ENCODE data around the gene AK9. TPM values are rescaled to one million over a fixed set of nuclear protein-coding genes. Genes with fewer than 3 reads are reported as not detected.
"Not testable (repeated sequence)": the region's sequence is repeated elsewhere in the genome, so short reads cannot be mapped to it uniquely, and the experiment has no call there.

The AK9 gene
- 1 to 10 TPM; 2.4 to 3.0 TPM for polyA plus RNA-seq

- H3K27ac ChIP-seq (ENCODE audit: low read depth in 2 of 2, low read length in 1 of 2), result peak within 1 kb of the TSS; percentile 86 to 93
- H3K36me3 ChIP-seq (ENCODE audit: control insufficient read depth in 2 of 2, insufficient read depth in 2 of 2, low read length in 1 of 2), result no peaks in the 10 kb centered on the region
- no peaks in the 10 kb centered on the region for H3K27me3 ChIP-seq (ENCODE audit: control insufficient read depth in 1 of 2, insufficient read depth in 2 of 2, low read length in 2 of 2)
- peak within 1 kb of the TSS; percentile 82 to 86 for H3K4me3 ChIP-seq (ENCODE audit: low read depth in 1 of 2, low read length in 2 of 2)
- H3K4me1 ChIP-seq (ENCODE audit: control insufficient read depth in 2 of 2, insufficient read depth in 2 of 2, low read length in 1 of 2), result peaks cover 0 to 3% of the 10 kb centered on the region in 2 donors
- no peaks in the 10 kb centered on the region for H3K9me3 ChIP-seq (ENCODE audit: control insufficient read depth in 2 of 2, insufficient read depth in 1 of 2, low read depth in 1 of 2, low read length in 1 of 2)
- 0 to 1% methylated on average over 47 of the region's 47 CpGs for WGBS, 2 donors
These were observed at the start of gene AK9, which contains the start of gene FIG4 for GRCh38 chr6:109690737-109691621. Gene AK9, minus strand, starts transcription at chr6:109691202. Its CDS starts 15,457 bp downstream, at chr6:109675745. Gene FIG4, plus strand, starts transcription at chr6:109691296. Its CDS starts 140 bp downstream, at chr6:109691436.

- Histone ChIP-seq H3K4me3 (ENCODE audit: low read depth in 1 of 2, low read length in 2 of 2) (no peak overlapping the region), H3K27ac (ENCODE audit: low read depth in 2 of 2, low read length in 1 of 2) (no peak overlapping the region), H3K36me3 (ENCODE audit: control insufficient read depth in 2 of 2, insufficient read depth in 2 of 2, low read length in 1 of 2) (peaks cover 0 to 3% of the 10 kb centered on the region in 2 donors), H3K9me3 (ENCODE audit: control insufficient read depth in 2 of 2, insufficient read depth in 1 of 2, low read depth in 1 of 2, low read length in 1 of 2) (no peaks in the 10 kb centered on the region), H3K4me1 (ENCODE audit: control insufficient read depth in 2 of 2, insufficient read depth in 2 of 2, low read length in 1 of 2) (no peaks in the 10 kb centered on the region), H3K27me3 (ENCODE audit: control insufficient read depth in 1 of 2, insufficient read depth in 2 of 2, low read length in 2 of 2) (no peaks in the 10 kb centered on the region)
- 80 to 81% methylated on average over 7 of the region's 7 CpGs for WGBS, 2 donors
These were observed 49.8 kb upstream of the AK9 start for GRCh38 chr6:109740787-109741186.

GRCh38 chr6:109739686-109740085, 48.7 kb upstream of the AK9 start:
- WGBS, 2 donors, result 88 to 94% methylated on average over 3 of the region's 3 CpGs
- peaks cover 0 to 3% of the 10 kb centered on the region in 2 donors for H3K36me3 ChIP-seq (ENCODE audit: control insufficient read depth in 2 of 2, insufficient read depth in 2 of 2, low read length in 1 of 2)

GRCh38 chr6:109738667-109739066, 47.7 kb upstream of the AK9 start:
- no peak overlapping the region for H3K27ac ChIP-seq (ENCODE audit: low read depth in 2 of 2, low read length in 1 of 2)
- H3K9me3 ChIP-seq (ENCODE audit: control insufficient read depth in 2 of 2, insufficient read depth in 1 of 2, low read depth in 1 of 2, low read length in 1 of 2), result no peaks in the 10 kb centered on the region
- no peaks in the 10 kb centered on the region for H3K27me3 ChIP-seq (ENCODE audit: control insufficient read depth in 1 of 2, insufficient read depth in 2 of 2, low read length in 2 of 2)
- H3K4me1 ChIP-seq (ENCODE audit: control insufficient read depth in 2 of 2, insufficient read depth in 2 of 2, low read length in 1 of 2), result no peaks in the 10 kb centered on the region
- 90 to 96% methylated on average over 2 of the region's 2 CpGs for WGBS, 2 donors
- H3K4me3 ChIP-seq (ENCODE audit: low read depth in 1 of 2, low read length in 2 of 2), result no peak overlapping the region
- H3K36me3 ChIP-seq (ENCODE audit: control insufficient read depth in 2 of 2, insufficient read depth in 2 of 2, low read length in 1 of 2), result peaks cover 0 to 3% of the 10 kb centered on the region in 2 donors

More at GRCh38 chr6:109739686-109740085, 48.7 kb upstream of the AK9 start:
- no peaks in the 10 kb centered on the region for H3K9me3 ChIP-seq (ENCODE audit: control insufficient read depth in 2 of 2, insufficient read depth in 1 of 2, low read depth in 1 of 2, low read length in 1 of 2)
- no peaks in the 10 kb centered on the region for H3K4me1 ChIP-seq (ENCODE audit: control insufficient read depth in 2 of 2, insufficient read depth in 2 of 2, low read length in 1 of 2)
- no peak overlapping the region for H3K27ac ChIP-seq (ENCODE audit: low read depth in 2 of 2, low read length in 1 of 2)
- no peak overlapping the region for H3K4me3 ChIP-seq (ENCODE audit: low read depth in 1 of 2, low read length in 2 of 2)
- no peaks in the 10 kb centered on the region for H3K27me3 ChIP-seq (ENCODE audit: control insufficient read depth in 1 of 2, insufficient read depth in 2 of 2, low read length in 2 of 2)

- H3K4me1 ChIP-seq (ENCODE audit: control insufficient read depth in 2 of 2, insufficient read depth in 2 of 2, low read length in 1 of 2), result no peaks in the 10 kb centered on the region
- H3K27ac ChIP-seq (ENCODE audit: low read depth in 2 of 2, low read length in 1 of 2), result no peak overlapping the region
- H3K4me3 ChIP-seq (ENCODE audit: low read depth in 1 of 2, low read length in 2 of 2), result no peak overlapping the region
- no peaks in the 10 kb centered on the region for H3K27me3 ChIP-seq (ENCODE audit: control insufficient read depth in 1 of 2, insufficient read depth in 2 of 2, low read length in 2 of 2)
- peaks cover 0 to 3% of the 10 kb centered on the region in 2 donors for H3K36me3 ChIP-seq (ENCODE audit: control insufficient read depth in 2 of 2, insufficient read depth in 2 of 2, low read length in 1 of 2)
- 92 to 94% methylated on average over 1 of the region's 1 CpG for WGBS, 2 donors
- H3K9me3 ChIP-seq (ENCODE audit: control insufficient read depth in 2 of 2, insufficient read depth in 1 of 2, low read depth in 1 of 2, low read length in 1 of 2), result no peaks in the 10 kb centered on the region
These were observed 47.3 kb upstream of the AK9 start for GRCh38 chr6:109738255-109738654.

- H3K4me3 ChIP-seq (ENCODE audit: low read depth in 1 of 2, low read length in 2 of 2), result no peak overlapping the region
- H3K27ac ChIP-seq (ENCODE audit: low read depth in 2 of 2, low read length in 1 of 2), result no peak overlapping the region
- 83 to 86% methylated on average over 1 of the region's 1 CpG for WGBS, 2 donors
- H3K4me1 ChIP-seq (ENCODE audit: control insufficient read depth in 2 of 2, insufficient read depth in 2 of 2, low read length in 1 of 2), result no peaks in the 10 kb centered on the region
- H3K27me3 ChIP-seq (ENCODE audit: control insufficient read depth in 1 of 2, insufficient read depth in 2 of 2, low read length in 2 of 2), result no peaks in the 10 kb centered on the region
- no peaks in the 10 kb centered on the region for H3K36me3 ChIP-seq (ENCODE audit: control insufficient read depth in 2 of 2, insufficient read depth in 2 of 2, low read length in 1 of 2)
- no peaks in the 10 kb centered on the region for H3K9me3 ChIP-seq (ENCODE audit: control insufficient read depth in 2 of 2, insufficient read depth in 1 of 2, low read depth in 1 of 2, low read length in 1 of 2)
These were observed 45.4 kb upstream of the AK9 start for GRCh38 chr6:109736273-109737025.

GRCh38 chr6:109725250-109725649, 34.2 kb upstream of the AK9 start:
- not testable (repeated sequence) for H3K27ac ChIP-seq (ENCODE audit: low read depth in 2 of 2, low read length in 1 of 2); H3K4me1 ChIP-seq (ENCODE audit: control insufficient read depth in 2 of 2, insufficient read depth in 2 of 2, low read length in 1 of 2); H3K4me3 ChIP-seq (ENCODE audit: low read depth in 1 of 2, low read length in 2 of 2); H3K36me3 ChIP-seq (ENCODE audit: control insufficient read depth in 2 of 2, insufficient read depth in 2 of 2, low read length in 1 of 2); H3K27me3 ChIP-seq (ENCODE audit: control insufficient read depth in 1 of 2, insufficient read depth in 2 of 2, low read length in 2 of 2); H3K9me3 ChIP-seq (ENCODE audit: control insufficient read depth in 2 of 2, insufficient read depth in 1 of 2, low read depth in 1 of 2, low read length in 1 of 2)
- 94 to 97% methylated on average over 3 of the region's 3 CpGs for WGBS, 2 donors

- WGBS, 2 donors, result 83 to 87% methylated on average over 3 of the region's 3 CpGs
These were observed 31.7 kb upstream of the AK9 start for GRCh38 chr6:109722564-109723254.

GRCh38 chr6:109722011-109722410, 31.0 kb upstream of the AK9 start:
- Histone ChIP-seq H3K27ac (ENCODE audit: low read depth in 2 of 2, low read length in 1 of 2) (no peak overlapping the region), H3K4me3 (ENCODE audit: low read depth in 1 of 2, low read length in 2 of 2) (no peak overlapping the region), H3K36me3 (ENCODE audit: control insufficient read depth in 2 of 2, insufficient read depth in 2 of 2, low read length in 1 of 2) (no peaks in the 10 kb centered on the region), H3K9me3 (ENCODE audit: control insufficient read depth in 2 of 2, insufficient read depth in 1 of 2, low read depth in 1 of 2, low read length in 1 of 2) (no peaks in the 10 kb centered on the region), H3K4me1 (ENCODE audit: control insufficient read depth in 2 of 2, insufficient read depth in 2 of 2, low read length in 1 of 2) (no peaks in the 10 kb centered on the region), H3K27me3 (ENCODE audit: control insufficient read depth in 1 of 2, insufficient read depth in 2 of 2, low read length in 2 of 2) (no peaks in the 10 kb centered on the region)
- 87 to 94% methylated on average over 3 of the region's 3 CpGs for WGBS, 2 donors

More at GRCh38 chr6:109722564-109723254, 31.7 kb upstream of the AK9 start:
- Histone ChIP-seq H3K4me3 (ENCODE audit: low read depth in 1 of 2, low read length in 2 of 2) (no peak overlapping the region), H3K36me3 (ENCODE audit: control insufficient read depth in 2 of 2, insufficient read depth in 2 of 2, low read length in 1 of 2) (no peaks in the 10 kb centered on the region), H3K27ac (ENCODE audit: low read depth in 2 of 2, low read length in 1 of 2) (no peak overlapping the region), H3K27me3 (ENCODE audit: control insufficient read depth in 1 of 2, insufficient read depth in 2 of 2, low read length in 2 of 2) (no peaks in the 10 kb centered on the region), H3K4me1 (ENCODE audit: control insufficient read depth in 2 of 2, insufficient read depth in 2 of 2, low read length in 1 of 2) (no peaks in the 10 kb centered on the region), H3K9me3 (ENCODE audit: control insufficient read depth in 2 of 2, insufficient read depth in 1 of 2, low read depth in 1 of 2, low read length in 1 of 2) (no peaks in the 10 kb centered on the region)

Measured in esophagus (tissue), 2 donors.